ENCODE measurements around the gene FSD1. TPM values are rescaled to one million over a fixed set of nuclear protein-coding genes. Genes with fewer than 3 reads are reported as not detected.

Gene FSD1
- total RNA-seq, 3 donors from 2014 or later (not counting 1 experiment from before 2014, with no cell fraction given) = 15.5 to 18.2 (median 16.4) TPM

- H3K27ac Mint-ChIP-seq = no peak overlapping the region
- ATAC-seq = no peak
Measured at GRCh38 chr19:4288091-4288777, 16.2 kb upstream of the FSD1 start.

GRCh38 chr19:4291184-4291732, 13.1 kb upstream of the FSD1 start:
- Mint-ChIP-seq H3K4me3 (no peak overlapping the region), H3K9me3 (no peaks in the 10 kb centered on the region), H3K27ac (no peak overlapping the region), H3K27me3 (ENCODE audit: low read depth in 2 of 2) (no peaks in the 10 kb centered on the region), H3K36me3 (no peaks in the 10 kb centered on the region), H3K4me1 (no peaks in the 10 kb centered on the region)
- ATAC-seq = no peak
- Histone ChIP-seq H3K4me3 (ENCODE audit: low read length) (no peak overlapping the region), H3K27ac (ENCODE audit: low read length) (no peak overlapping the region), H3K9me3 (ENCODE audit: control insufficient read depth, insufficient read depth, low read length) (no peaks in the 10 kb centered on the region), H3K4me1 (ENCODE audit: control insufficient read depth, insufficient read depth, low read length) (no peaks in the 10 kb centered on the region), H3K27me3 (ENCODE audit: control insufficient read depth, insufficient read depth, low read length) (no peaks in the 10 kb centered on the region), H3K36me3 (ENCODE audit: control insufficient read depth, insufficient read depth, low read length) (no peaks in the 10 kb centered on the region)
- DNase-seq = no peak
- TF ChIP-seq CTCF (IDR thresholded peaks at IDR 0.05) = no peak
- whole genome bisulfite sequencing (ENCODE audit: insufficient coverage) = 93% methylated on average over 8 of the region's 8 CpGs
- intact Hi-C loops (cut with micrococcal nuclease) = no loop called here

More at GRCh38 chr19:4288091-4288777, 16.2 kb upstream of the FSD1 start:
- Histone ChIP-seq H3K9me3 (ENCODE audit: control insufficient read depth, insufficient read depth, low read length) (no peaks in the 10 kb centered on the region), H3K36me3 (ENCODE audit: control insufficient read depth, insufficient read depth, low read length) (no peaks in the 10 kb centered on the region), H3K27ac (ENCODE audit: low read length) (no peak overlapping the region), H3K27me3 (ENCODE audit: control insufficient read depth, insufficient read depth, low read length) (no peaks in the 10 kb centered on the region), H3K4me1 (ENCODE audit: control insufficient read depth, insufficient read depth, low read length) (no peaks in the 10 kb centered on the region), H3K4me3 (ENCODE audit: low read length) (no peak overlapping the region)
- DNase-seq = no peak
- Mint-ChIP-seq H3K9me3 (no peaks in the 10 kb centered on the region), H3K27me3 (ENCODE audit: low read depth in 2 of 2) (no peaks in the 10 kb centered on the region), H3K4me1 (no peaks in the 10 kb centered on the region), H3K36me3 (no peaks in the 10 kb centered on the region), H3K4me3 (no peak overlapping the region)
- no peak for TF ChIP-seq CTCF (IDR thresholded peaks at IDR 0.05)
- intact Hi-C loops (cut with micrococcal nuclease) = no loop called here
- 90% methylated on average over 16 of the region's 16 CpGs for WGBS (ENCODE audit: insufficient coverage)

- H3K36me3 Mint-ChIP-seq = no peaks in the 10 kb centered on the region
Measured at GRCh38 chr19:4292515-4292914, 11.9 kb upstream of the FSD1 start.

More at GRCh38 chr19:4292515-4292914, 11.9 kb upstream of the FSD1 start:
- no peaks in the 10 kb centered on the region for H3K4me1 Mint-ChIP-seq
- Histone ChIP-seq H3K27me3 (ENCODE audit: control insufficient read depth, insufficient read depth, low read length) (no peaks in the 10 kb centered on the region), H3K4me1 (ENCODE audit: control insufficient read depth, insufficient read depth, low read length) (no peaks in the 10 kb centered on the region), H3K4me3 (ENCODE audit: low read length) (no peak overlapping the region), H3K36me3 (ENCODE audit: control insufficient read depth, insufficient read depth, low read length) (no peaks in the 10 kb centered on the region), H3K27ac (ENCODE audit: low read length) (no peak overlapping the region), H3K9me3 (ENCODE audit: control insufficient read depth, insufficient read depth, low read length) (no peaks in the 10 kb centered on the region)
- no peak for TF ChIP-seq CTCF (IDR thresholded peaks at IDR 0.05)
- 94% methylated on average over 14 of the region's 15 CpGs for WGBS (ENCODE audit: insufficient coverage)
- no peaks in the 10 kb centered on the region for H3K9me3 Mint-ChIP-seq
- no peak overlapping the region for H3K27ac Mint-ChIP-seq
- DNase-seq (no peak), ATAC-seq (no peak)
- no peaks in the 10 kb centered on the region for H3K27me3 Mint-ChIP-seq (ENCODE audit: low read depth in 2 of 2)
- intact Hi-C loops (cut with micrococcal nuclease) = no loop called here
- H3K4me3 Mint-ChIP-seq = no peak overlapping the region

Measured in natural killer cell (primary cell).